OCI-LY1 (cell line): ENCODE measurements around the gene LRRC8B.

Experiments used
- H2AFZ ChIP-seq: fragments of 200-600 bp; sonication (generic), shearing (Covaris generic); 2 replicates; pipeline ENCODE4 v1.6.0; 2014; ENCODE audit warnings: antibody characterized with exemption, mild to moderate bottlenecking, low read length
- H3F3A ChIP-seq: fragments of 200-600 bp; sonication (generic), shearing (Covaris generic); 2 replicates; pipeline ENCODE4 v1.6.0; 2014; ENCODE audit warnings: mild to moderate bottlenecking, antibody characterized with exemption, low read length, moderate library complexity; ENCODE audit not compliant: insufficient read depth
- H3K27ac ChIP-seq: fragments of 200-600 bp; sonication (generic); 2 replicates; pipeline ENCODE4 v1.5.1; 2014; ENCODE audit warnings: low read length, mixed run types, mild to moderate bottlenecking, low read depth; ENCODE audit not compliant: poor library complexity, severe bottlenecking
- H3K27me3 ChIP-seq: fragments of 200-600 bp; sonication (generic); 2 replicates; pipeline ENCODE4 v1.6.0; 2014; ENCODE audit warnings: antibody characterized with exemption, mild to moderate bottlenecking, low read length, moderate library complexity; ENCODE audit not compliant: insufficient read depth
- H3K36me3 ChIP-seq: fragments of 200-600 bp; sonication (generic); 2 replicates; pipeline ENCODE4 v1.6.1; 2014; ENCODE audit warnings: mild to moderate bottlenecking, antibody characterized with exemption, low read length, moderate library complexity, mixed read lengths; ENCODE audit not compliant: insufficient read depth
- H3K4me1 ChIP-seq: fragments of 200-600 bp; sonication (generic); 2 replicates; pipeline ENCODE4 v1.5.1; 2014; ENCODE audit warnings: mild to moderate bottlenecking, low read length, moderate library complexity; ENCODE audit not compliant: insufficient read depth, severe bottlenecking
- H3K4me2 ChIP-seq: fragments of 200-600 bp; sonication (generic), shearing (Covaris generic); 2 replicates; pipeline ENCODE4 v1.6.1; 2014; ENCODE audit warnings: low read length
- H3K4me3 ChIP-seq: fragments of 200-600 bp; sonication (generic); 2 replicates; pipeline ENCODE4 v1.5.1; 2014; ENCODE audit warnings: low read length, low read depth, mild to moderate bottlenecking, mixed read lengths; ENCODE audit not compliant: poor library complexity, severe bottlenecking
- H3K79me2 ChIP-seq: fragments of 200-600 bp; shearing (Covaris generic); 2 replicates; pipeline ENCODE4 v1.6.1; 2016; ENCODE audit warnings: mixed run types, low read length, mixed read lengths; ENCODE audit not compliant: insufficient read depth
- H3K9ac ChIP-seq: fragments of 200-600 bp; sonication (generic), shearing (Covaris generic); 2 replicates; pipeline ENCODE4 v1.6.1; 2014; ENCODE audit warnings: mild to moderate bottlenecking, low read length, mixed read lengths
- H3K9me2 ChIP-seq: fragments of 200-600 bp; sonication (generic), shearing (Covaris generic); 2 replicates; pipeline ENCODE4 v1.6.1; 2014; ENCODE audit warnings: low read depth, mild to moderate bottlenecking, low read length, mixed read lengths
- H3K9me3 ChIP-seq: fragments of 200-600 bp; shearing (Covaris generic); 2 replicates; pipeline ENCODE4 v1.6.1; 2014; ENCODE audit warnings: low read length, mixed read lengths
- H4K20me1 ChIP-seq: fragments of 200-600 bp; sonication (generic), shearing (Covaris generic); 2 replicates; pipeline ENCODE4 v1.6.0; 2016; ENCODE audit warnings: mild to moderate bottlenecking, low read length; ENCODE audit not compliant: insufficient read depth
- CTCF ChIP-seq: fragments of 200-600 bp; sonication (generic), shearing (Covaris generic); IDR thresholded peaks from 2 replicates; pipeline ENCODE4 v1.5.1; 2017; ENCODE audit warnings: mild to moderate bottlenecking, antibody characterized with exemption, low read length, moderate library complexity, mixed read lengths
- EZH2 ChIP-seq: fragments of 200-600 bp; sonication (generic), shearing (Covaris generic); IDR thresholded peaks from 2 replicates; pipeline ENCODE4 v1.8.0; 2017; ENCODE audit warnings: borderline replicate concordance, mixed run types, mild to moderate bottlenecking, antibody characterized with exemption, low read length, moderate library complexity, mixed read lengths

The LRRC8B gene

GRCh38 chr1:89574621-89575020 lies 50.0 kb downstream of the LRRC8B start:
- H3K36me3 ChIP-seq = peaks cover 48% of the 10 kb centered on the region
- H3K27ac ChIP-seq = no peak overlapping the region
- no peaks in the 10 kb centered on the region for H3K27me3 ChIP-seq
- H3F3A ChIP-seq = no peaks in the 10 kb centered on the region
- peaks cover 13% of the 10 kb centered on the region for H3K4me1 ChIP-seq
- no peak overlapping the region for H3K4me3 ChIP-seq
- no peaks in the 10 kb centered on the region for H3K79me2 ChIP-seq
- no peaks in the 10 kb centered on the region; the same call in 1 of the 2 replicates for H4K20me1 ChIP-seq
- H3K4me2 ChIP-seq = no peak overlapping the region
- TF ChIP-seq CTCF (no peak), EZH2 (no peak)
- H3K9me3 ChIP-seq = no peaks in the 10 kb centered on the region
- no peak overlapping the region for H2AFZ ChIP-seq
- H3K9me2 ChIP-seq = no peaks in the 10 kb centered on the region
- H3K9ac ChIP-seq = no peak overlapping the region

GRCh38 chr1:89575207-89575606 lies 50.6 kb downstream of the LRRC8B start:
- Histone ChIP-seq H2AFZ (no peak overlapping the region), H3K27me3 (no peaks in the 10 kb centered on the region), H3K79me2 (no peaks in the 10 kb centered on the region), H3K4me3 (no peak overlapping the region), H4K20me1 (no peaks in the 10 kb centered on the region; the same call in 1 of the 2 replicates), H3F3A (no peaks in the 10 kb centered on the region), H3K36me3 (peaks cover 48% of the 10 kb centered on the region), H3K9me3 (no peaks in the 10 kb centered on the region), H3K4me1 (peaks cover 13% of the 10 kb centered on the region), H3K9ac (no peak overlapping the region), H3K27ac (no peak overlapping the region), H3K4me2 (no peak overlapping the region), H3K9me2 (no peaks in the 10 kb centered on the region)
- TF ChIP-seq CTCF (no peak), EZH2 (no peak)

GRCh38 chr1:89576013-89576412 lies 51.4 kb downstream of the LRRC8B start:
- no peak overlapping the region for H2AFZ ChIP-seq
- H3K4me2 ChIP-seq = no peak overlapping the region
- H4K20me1 ChIP-seq = no peaks in the 10 kb centered on the region; the same call in 1 of the 2 replicates
- TF ChIP-seq EZH2 (no peak), CTCF (no peak)
- no peak overlapping the region for H3K9ac ChIP-seq
- no peak overlapping the region for H3K27ac ChIP-seq
- H3K9me3 ChIP-seq = no peaks in the 10 kb centered on the region
- no peaks in the 10 kb centered on the region for H3K9me2 ChIP-seq
- peaks cover 47% of the 10 kb centered on the region for H3K36me3 ChIP-seq
- H3K27me3 ChIP-seq = no peaks in the 10 kb centered on the region
- peaks cover 13% of the 10 kb centered on the region for H3K4me1 ChIP-seq
- H3F3A ChIP-seq = no peaks in the 10 kb centered on the region
- H3K4me3 ChIP-seq = no peak overlapping the region
- H3K79me2 ChIP-seq = no peaks in the 10 kb centered on the region
